ENCODE measurements around the gene CNOT2. TPM values are rescaled to one million over a fixed set of nuclear protein-coding genes. Genes with fewer than 3 reads are reported as not detected.

The CNOT2 gene
- total and polyA plus RNA-seq, 9 donors, result 33.7 to 115 (median 68.0) TPM

DNA sequence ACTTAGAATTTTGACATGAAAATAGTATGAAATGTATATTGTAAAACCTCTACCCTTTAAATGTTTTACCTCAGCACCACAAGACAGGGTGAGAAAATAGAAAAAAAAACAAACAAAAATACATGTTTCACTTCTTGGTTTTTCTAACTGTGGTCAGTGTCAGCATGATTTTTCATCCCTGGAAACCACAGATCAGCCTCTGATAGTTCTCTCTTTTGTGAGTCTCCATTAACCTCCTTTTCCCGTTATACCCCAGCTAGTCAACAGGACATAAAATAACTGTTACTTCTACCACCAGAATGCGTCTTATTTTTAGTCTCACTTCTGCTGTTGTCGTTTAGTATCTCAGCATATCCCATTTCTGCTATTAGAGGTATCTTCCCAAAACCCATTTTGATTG lies 74.5 kb downstream of the CNOT2 start:
- intact Hi-C loops (cut with DNase I), result no loop called here
- no peaks in the 10 kb centered on the region for H3K36me3 ChIP-seq
- DNase-seq, result no peak
- WGBS, 3 donors, result 86 to 97% (median 94%) methylated on average over 3 of the region's 3 CpGs
- H3K4me3 ChIP-seq, result no peak overlapping the region
- no peaks in the 10 kb centered on the region for H3K4me1 ChIP-seq (ENCODE audit: insufficient read depth)
- no peak overlapping the region for H3K27ac ChIP-seq
- TF ChIP-seq POLR2A (IDR thresholded peaks at IDR 0.05) (no peak), EP300 (IDR thresholded peaks at IDR 0.05) (no peak)
- TF ChIP-seq, protein P1, sequence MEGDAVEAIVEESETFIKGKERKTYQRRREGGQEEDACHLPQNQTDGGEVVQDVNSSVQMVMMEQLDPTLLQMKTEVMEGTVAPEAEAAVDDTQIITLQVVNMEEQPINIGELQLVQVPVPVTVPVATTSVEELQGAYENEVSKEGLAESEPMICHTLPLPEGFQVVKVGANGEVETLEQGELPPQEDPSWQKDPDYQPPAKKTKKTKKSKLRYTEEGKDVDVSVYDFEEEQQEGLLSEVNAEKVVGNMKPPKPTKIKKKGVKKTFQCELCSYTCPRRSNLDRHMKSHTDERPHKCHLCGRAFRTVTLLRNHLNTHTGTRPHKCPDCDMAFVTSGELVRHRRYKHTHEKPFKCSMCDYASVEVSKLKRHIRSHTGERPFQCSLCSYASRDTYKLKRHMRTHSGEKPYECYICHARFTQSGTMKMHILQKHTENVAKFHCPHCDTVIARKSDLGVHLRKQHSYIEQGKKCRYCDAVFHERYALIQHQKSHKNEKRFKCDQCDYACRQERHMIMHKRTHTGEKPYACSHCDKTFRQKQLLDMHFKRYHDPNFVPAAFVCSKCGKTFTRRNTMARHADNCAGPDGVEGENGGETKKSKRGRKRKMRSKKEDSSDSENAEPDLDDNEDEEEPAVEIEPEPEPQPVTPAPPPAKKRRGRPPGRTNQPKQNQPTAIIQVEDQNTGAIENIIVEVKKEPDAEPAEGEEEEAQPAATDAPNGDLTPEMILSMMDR (IDR thresholded peaks at IDR 0.05), result no peak
- no peaks in the 10 kb centered on the region for H3K9me3 ChIP-seq
- H3K27me3 ChIP-seq, result no peaks in the 10 kb centered on the region

DNA sequence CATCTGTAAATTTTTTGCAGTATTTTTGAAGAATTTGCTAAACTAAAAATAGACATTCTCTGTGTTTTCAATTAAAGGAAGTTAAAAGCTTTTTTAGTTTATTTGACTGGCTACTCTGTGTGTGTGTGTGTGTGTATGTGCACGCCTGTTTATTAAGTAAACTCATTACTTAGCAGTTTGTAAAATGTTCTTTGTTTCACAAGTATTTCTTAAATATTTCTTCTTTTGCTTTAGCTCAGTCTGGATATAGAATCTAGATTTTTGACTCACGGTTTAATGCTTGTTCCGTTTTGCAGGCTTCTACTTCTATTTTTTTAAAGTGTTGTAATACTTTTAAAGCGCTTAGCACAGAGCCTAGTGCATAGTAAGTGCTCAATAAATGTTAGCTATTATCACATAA lies 76.4 kb downstream of the CNOT2 start:
- no peak for DNase-seq
- H3K9me3 ChIP-seq, result no peaks in the 10 kb centered on the region
- intact Hi-C loops (cut with DNase I), result no loop called here
- no peaks in the 10 kb centered on the region for H3K36me3 ChIP-seq
- no peak overlapping the region for H3K27ac ChIP-seq
- 83 to 95% (median 87%) methylated on average over 4 of the region's 4 CpGs for WGBS, 3 donors
- H3K4me3 ChIP-seq, result no peak overlapping the region
- H3K27me3 ChIP-seq, result no peaks in the 10 kb centered on the region
- no peak for TF ChIP-seq EP300 (IDR thresholded peaks at IDR 0.05)
- no peaks in the 10 kb centered on the region for H3K4me1 ChIP-seq (ENCODE audit: insufficient read depth)

DNA sequence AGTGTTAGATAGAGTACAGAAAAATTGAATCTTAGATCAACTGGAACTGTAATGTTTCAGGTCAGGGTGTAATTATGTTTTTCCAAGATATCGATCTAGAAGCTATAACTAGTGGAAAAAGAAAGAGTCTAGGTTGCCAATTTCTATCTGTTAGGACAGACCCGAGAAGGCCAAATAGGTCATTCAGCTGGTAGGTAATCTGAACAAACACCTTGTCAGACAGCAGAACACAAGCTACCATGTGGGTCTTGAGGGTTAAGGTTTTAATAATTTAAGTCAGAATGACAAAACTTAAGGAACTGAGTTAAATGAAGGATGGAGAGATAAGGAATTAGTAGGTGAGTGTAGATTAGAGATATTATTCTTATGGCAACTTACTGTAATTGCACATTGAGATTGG lies 78.0 kb downstream of the CNOT2 start:
- Histone ChIP-seq H3K4me3 (no peak overlapping the region), H3K27me3 (no peaks in the 10 kb centered on the region), H3K9me3 (no peaks in the 10 kb centered on the region), H3K4me1 (ENCODE audit: insufficient read depth) (no peaks in the 10 kb centered on the region), H3K36me3 (no peaks in the 10 kb centered on the region), H3K27ac (no peak overlapping the region)
- DNase-seq, result no peak
- WGBS, 3 donors, result 95 to 98% (median 95%) methylated on average over 2 of the region's 2 CpGs
- TF ChIP-seq, protein P1 (IDR thresholded peaks at IDR 0.05), result no peak
- no peak for TF ChIP-seq EP300 (IDR thresholded peaks at IDR 0.05)
- no peak for TF ChIP-seq POLR2A (IDR thresholded peaks at IDR 0.05)
- intact Hi-C loops (cut with DNase I), result no loop called here

DNA sequence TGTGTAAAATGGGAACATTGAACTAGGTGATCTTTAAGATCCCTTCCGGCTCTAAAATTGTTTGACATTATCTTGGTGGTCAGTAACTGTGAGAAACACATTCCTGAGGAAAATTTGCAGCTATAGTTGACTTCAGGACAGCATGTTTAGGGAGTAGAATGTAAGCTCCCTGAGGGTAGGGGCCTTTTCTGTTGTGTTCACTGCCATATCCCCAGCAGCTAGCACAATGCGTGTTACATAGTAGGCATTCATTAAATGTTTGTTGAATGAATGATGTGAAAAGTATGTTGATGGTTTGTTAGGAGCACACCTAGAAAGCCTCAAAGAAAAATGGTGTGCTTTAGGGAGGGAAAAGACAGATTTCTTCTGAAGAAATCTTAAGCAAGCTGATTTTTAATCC lies 84.3 kb downstream of the CNOT2 start:
- intact Hi-C loops (cut with DNase I), result no loop called here
- DNase-seq, result no peak
- WGBS, 3 donors, result 94 to 98% (median 96%) methylated on average over 2 of the region's 2 CpGs
- Histone ChIP-seq H3K27ac (no peak overlapping the region), H3K4me3 (no peak overlapping the region), H3K27me3 (no peaks in the 10 kb centered on the region), H3K9me3 (no peaks in the 10 kb centered on the region), H3K4me1 (ENCODE audit: insufficient read depth) (no peaks in the 10 kb centered on the region), H3K36me3 (no peaks in the 10 kb centered on the region)
- TF ChIP-seq POLR2A (IDR thresholded peaks at IDR 0.05) (no peak), EP300 (IDR thresholded peaks at IDR 0.05) (no peak)
- TF ChIP-seq, protein P1 (IDR thresholded peaks at IDR 0.05), result no peak

DNA sequence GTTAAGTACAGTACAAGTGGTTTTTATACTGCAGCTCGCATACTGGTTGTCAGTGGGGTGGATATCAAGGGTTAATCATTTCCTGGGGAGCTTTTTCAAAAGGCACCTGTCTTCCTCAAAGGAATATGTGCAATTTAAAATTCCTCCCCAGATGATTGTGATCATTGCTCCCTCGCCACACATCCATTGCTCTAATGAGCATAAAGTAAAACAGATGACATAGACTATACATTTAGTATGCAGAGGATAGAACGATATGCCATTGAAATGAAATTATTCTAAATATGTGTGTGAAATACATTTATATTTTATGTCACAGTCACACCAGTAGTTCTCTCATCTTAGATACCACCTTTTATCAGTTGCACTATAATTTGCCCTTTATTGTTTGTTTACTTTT lies 86.5 kb downstream of the CNOT2 start:
- intact Hi-C loops (cut with DNase I), result no loop called here
- WGBS, 3 donors, result 96 to 98% (median 96%) methylated on average over 3 of the region's 3 CpGs

More for the DNA sequence above, 86.5 kb downstream of the CNOT2 start:
- Histone ChIP-seq H3K4me3 (no peak overlapping the region), H3K27ac (no peak overlapping the region), H3K9me3 (no peaks in the 10 kb centered on the region), H3K36me3 (no peaks in the 10 kb centered on the region), H3K4me1 (ENCODE audit: insufficient read depth) (no peaks in the 10 kb centered on the region), H3K27me3 (no peaks in the 10 kb centered on the region)
- no peak for TF ChIP-seq POLR2A (IDR thresholded peaks at IDR 0.05)
- TF ChIP-seq, protein P1 (IDR thresholded peaks at IDR 0.05), result no peak
- TF ChIP-seq EP300 (IDR thresholded peaks at IDR 0.05), result no peak
- DNase-seq, result no peak
